Measurements from ENCODE around the gene NAALADL1. TPM values are rescaled to one million over a fixed set of nuclear protein-coding genes. Genes with fewer than 3 reads are reported as not detected.

Gene NAALADL1
- total RNA-seq, 1 donor from 2014 or later, result 8.4 TPM

DNA sequence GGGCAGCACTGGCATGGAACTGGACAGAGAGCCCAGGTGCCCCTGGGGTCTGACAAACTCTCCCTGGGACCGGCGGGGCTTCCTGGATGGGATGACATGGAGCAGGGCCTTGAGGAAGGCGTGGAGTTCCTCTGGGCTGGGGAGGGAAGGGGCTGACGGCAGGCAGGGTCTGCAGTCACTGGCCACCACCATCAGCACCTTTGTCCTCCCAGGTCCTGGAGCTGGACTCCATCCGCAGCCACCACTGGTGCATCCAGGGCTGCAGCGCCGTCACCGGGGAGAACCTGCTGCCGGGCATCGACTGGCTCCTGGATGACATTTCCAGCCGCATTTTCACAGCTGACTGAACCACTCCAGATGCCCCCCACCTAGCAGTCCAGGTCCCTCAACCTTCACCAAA, 36.8 kb downstream of the NAALADL1 start:
- Histone ChIP-seq H3K4me1 (ENCODE audit: control insufficient read depth in 3 of 3, insufficient read depth in 3 of 3, low read length in 3 of 3) (peaks cover 0 to 3% (median 0%) of the 10 kb centered on the region in 3 donors), H3K36me3 (ENCODE audit: control insufficient read depth in 3 of 3, insufficient read depth in 3 of 3, low read length in 3 of 3) (peaks cover 28 to 35% (median 31%) of the 10 kb centered on the region in 3 donors), H3K27ac (ENCODE audit: low read depth, low read length) (no peak overlapping the region), H3K4me3 (ENCODE audit: low read length in 3 of 3) (no peak overlapping the region), H3K27me3 (ENCODE audit: control insufficient read depth in 3 of 3, insufficient read depth in 3 of 3, low read length in 3 of 3) (no peaks in the 10 kb centered on the region), H3K9ac (ENCODE audit: low read depth in 1 of 3, low read length in 3 of 3) (no peak overlapping the region), H3K9me3 (ENCODE audit: control insufficient read depth in 3 of 3, low read length in 3 of 3) (no peaks in the 10 kb centered on the region)

DNA sequence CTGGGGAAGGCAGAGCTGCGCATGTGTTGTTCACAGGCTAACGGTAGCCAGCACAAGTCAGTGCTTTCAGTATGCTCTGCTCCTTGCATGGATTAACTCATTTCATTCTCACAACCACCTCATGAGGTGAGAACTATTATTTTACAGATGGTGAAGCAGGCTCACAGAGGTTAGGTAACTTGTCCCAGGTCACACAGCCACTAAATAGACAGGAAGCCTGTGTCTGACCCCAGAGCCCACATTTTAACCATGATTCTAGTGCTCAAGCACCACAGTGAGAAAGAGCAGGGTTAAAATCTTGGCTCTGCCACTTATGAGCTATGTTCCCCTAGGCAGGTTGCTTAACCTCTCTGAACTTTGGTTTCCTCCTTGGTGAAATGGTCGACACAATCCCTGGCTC, 37.4 kb downstream of the NAALADL1 start:
- H3K36me3 ChIP-seq (ENCODE audit: control insufficient read depth in 3 of 3, insufficient read depth in 3 of 3, low read length in 3 of 3), result peaks cover 28 to 35% (median 33%) of the 10 kb centered on the region in 3 donors
- no peaks in the 10 kb centered on the region for H3K9me3 ChIP-seq (ENCODE audit: control insufficient read depth in 3 of 3, low read length in 3 of 3)
- peaks cover 0 to 7% (median 0%) of the 10 kb centered on the region in 3 donors for H3K4me1 ChIP-seq (ENCODE audit: control insufficient read depth in 3 of 3, insufficient read depth in 3 of 3, low read length in 3 of 3)
- H3K9ac ChIP-seq (ENCODE audit: low read depth in 1 of 3, low read length in 3 of 3), result no peak overlapping the region
- H3K27me3 ChIP-seq (ENCODE audit: control insufficient read depth in 3 of 3, insufficient read depth in 3 of 3, low read length in 3 of 3), result no peaks in the 10 kb centered on the region
- H3K27ac ChIP-seq (ENCODE audit: low read depth, low read length), result no peak overlapping the region
- no peak overlapping the region for H3K4me3 ChIP-seq (ENCODE audit: low read length in 3 of 3)

DNA sequence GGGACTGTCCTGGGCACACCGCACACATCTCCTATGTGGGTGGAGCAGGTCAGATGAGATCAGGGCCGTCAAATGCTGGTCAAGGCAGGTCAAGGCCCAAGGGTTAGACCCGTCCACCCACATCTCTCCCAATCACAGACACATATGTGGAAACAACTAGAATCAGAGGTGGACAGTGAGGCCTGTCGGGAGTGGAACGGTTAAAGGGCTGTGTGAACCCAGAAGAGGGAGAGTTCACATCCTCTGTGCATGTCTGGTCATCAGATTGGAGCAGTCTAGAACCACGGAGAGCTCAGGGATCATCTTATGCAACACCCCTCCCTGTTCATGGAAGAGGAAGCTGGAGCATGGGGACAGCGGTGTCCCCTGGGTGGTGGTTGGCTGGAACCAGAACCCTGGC, 38.5 kb downstream of the NAALADL1 start:
- Histone ChIP-seq H3K36me3 (ENCODE audit: control insufficient read depth in 3 of 3, insufficient read depth in 3 of 3, low read length in 3 of 3) (peaks cover 28 to 35% (median 33%) of the 10 kb centered on the region in 3 donors), H3K4me1 (ENCODE audit: control insufficient read depth in 3 of 3, insufficient read depth in 3 of 3, low read length in 3 of 3) (peaks cover 2 to 12% (median 6%) of the 10 kb centered on the region in 3 donors), H3K9me3 (ENCODE audit: control insufficient read depth in 3 of 3, low read length in 3 of 3) (no peaks in the 10 kb centered on the region)

DNA sequence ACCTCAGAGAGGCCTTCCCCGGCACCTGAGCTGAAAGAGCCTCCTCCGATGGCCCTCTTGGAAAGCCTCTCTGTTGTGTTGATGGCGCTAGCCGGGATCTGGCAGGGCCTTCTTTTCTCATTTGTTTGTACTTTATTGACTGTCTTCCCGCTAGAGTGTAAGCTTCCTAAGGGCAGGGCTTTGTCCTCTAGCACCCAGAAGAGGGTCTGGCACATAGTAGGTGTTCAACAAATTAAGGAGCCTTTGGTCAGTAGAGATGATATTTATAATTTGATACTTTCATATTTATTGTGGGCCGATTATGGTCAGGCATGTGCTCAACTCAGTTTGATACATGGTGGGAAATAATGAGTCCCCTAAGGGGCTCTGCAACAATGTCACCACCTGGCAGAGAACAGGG, 40.4 kb downstream of the NAALADL1 start:
- Histone ChIP-seq H3K4me1 (ENCODE audit: control insufficient read depth in 3 of 3, insufficient read depth in 3 of 3, low read length in 3 of 3) (peaks cover 11 to 24% (median 13%) of the 10 kb centered on the region in 3 donors), H3K9ac (ENCODE audit: low read depth in 1 of 3, low read length in 3 of 3) (no peak overlapping the region), H3K27me3 (ENCODE audit: control insufficient read depth in 3 of 3, insufficient read depth in 3 of 3, low read length in 3 of 3) (no peaks in the 10 kb centered on the region), H3K36me3 (ENCODE audit: control insufficient read depth in 3 of 3, insufficient read depth in 3 of 3, low read length in 3 of 3) (peaks cover 28 to 35% (median 32%) of the 10 kb centered on the region in 3 donors), H3K9me3 (ENCODE audit: control insufficient read depth in 3 of 3, low read length in 3 of 3) (no peaks in the 10 kb centered on the region), H3K27ac (ENCODE audit: low read depth, low read length) (no peak overlapping the region), H3K4me3 (ENCODE audit: low read length in 3 of 3) (no peak overlapping the region)

More for the DNA sequence above, 38.5 kb downstream of the NAALADL1 start:
- no peak overlapping the region for H3K27ac ChIP-seq (ENCODE audit: low read depth, low read length)
- no peak overlapping the region for H3K9ac ChIP-seq (ENCODE audit: low read depth in 1 of 3, low read length in 3 of 3)
- no peaks in the 10 kb centered on the region for H3K27me3 ChIP-seq (ENCODE audit: control insufficient read depth in 3 of 3, insufficient read depth in 3 of 3, low read length in 3 of 3)
- H3K4me3 ChIP-seq (ENCODE audit: low read length in 3 of 3), result no peak overlapping the region

DNA sequence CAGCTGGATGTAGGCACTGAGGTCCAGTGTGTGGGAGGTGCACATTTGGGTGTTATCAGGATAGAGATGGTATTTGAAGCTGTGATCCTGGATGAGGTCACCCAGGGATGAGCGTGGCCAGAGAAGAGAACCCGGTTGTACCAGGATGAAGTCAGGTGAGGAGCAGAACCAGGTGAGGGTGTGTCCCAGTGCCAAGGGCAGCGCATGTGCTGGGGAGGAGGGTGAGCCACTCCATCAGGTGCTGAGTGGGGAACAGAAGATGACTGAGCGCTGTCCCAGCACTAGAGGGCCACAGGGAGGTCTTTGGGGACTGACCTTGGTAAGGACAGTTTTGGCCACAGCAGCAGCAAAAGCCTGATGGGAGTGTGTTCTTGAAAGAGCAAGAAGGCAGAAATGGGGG, 41.6 kb downstream of the NAALADL1 start:
- H3K9me3 ChIP-seq (ENCODE audit: control insufficient read depth in 3 of 3, low read length in 3 of 3), result no peaks in the 10 kb centered on the region
- H3K36me3 ChIP-seq (ENCODE audit: control insufficient read depth in 3 of 3, insufficient read depth in 3 of 3, low read length in 3 of 3), result peaks cover 23 to 29% (median 26%) of the 10 kb centered on the region in 3 donors
- H3K27ac ChIP-seq (ENCODE audit: low read depth, low read length), result no peak overlapping the region
- H3K27me3 ChIP-seq (ENCODE audit: control insufficient read depth in 3 of 3, insufficient read depth in 3 of 3, low read length in 3 of 3), result no peaks in the 10 kb centered on the region
- H3K4me3 ChIP-seq (ENCODE audit: low read length in 3 of 3), result no peak overlapping the region
- H3K9ac ChIP-seq (ENCODE audit: low read depth in 1 of 3, low read length in 3 of 3), result peak overlapping the region; percentile 1 to 53 (median 16)
- peaks cover 13 to 26% (median 13%) of the 10 kb centered on the region in 3 donors for H3K4me1 ChIP-seq (ENCODE audit: control insufficient read depth in 3 of 3, insufficient read depth in 3 of 3, low read length in 3 of 3)

DNA sequence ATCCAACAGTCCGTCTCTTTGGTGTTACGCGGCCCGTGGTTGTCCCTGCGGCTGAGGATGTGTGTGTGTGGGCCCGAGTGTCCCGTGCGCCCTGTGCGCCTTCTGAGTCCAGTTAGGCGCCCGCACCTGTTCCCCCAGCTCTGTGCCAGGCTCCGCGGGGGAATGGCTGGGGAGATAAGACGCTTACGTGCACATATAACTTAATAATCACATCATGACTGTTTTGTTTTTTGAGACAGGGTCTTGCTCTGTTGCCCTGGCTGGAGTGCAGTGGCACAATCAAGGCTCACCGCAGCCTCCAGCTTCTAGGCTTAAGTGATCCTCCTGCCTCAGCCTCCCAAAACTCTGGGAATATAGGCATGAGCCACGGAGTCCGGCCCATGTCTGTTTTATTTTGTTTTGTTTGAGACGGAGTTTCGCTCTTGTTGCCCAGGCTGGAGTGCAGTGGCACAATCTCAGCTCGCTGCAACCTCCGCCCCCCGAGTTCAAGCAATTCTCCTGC, 43.6 kb downstream of the NAALADL1 start:
- H3K27ac ChIP-seq (ENCODE audit: low read depth, low read length), result peak overlapping the region; percentile 98
- H3K9ac ChIP-seq (ENCODE audit: low read depth in 1 of 3, low read length in 3 of 3), result peak overlapping the region; percentile 88 to 96 (median 94)
- no peaks in the 10 kb centered on the region for H3K27me3 ChIP-seq (ENCODE audit: control insufficient read depth in 3 of 3, insufficient read depth in 3 of 3, low read length in 3 of 3)
- peaks cover 10 to 15% (median 12%) of the 10 kb centered on the region in 3 donors for H3K36me3 ChIP-seq (ENCODE audit: control insufficient read depth in 3 of 3, insufficient read depth in 3 of 3, low read length in 3 of 3)
- no peaks in the 10 kb centered on the region for H3K9me3 ChIP-seq (ENCODE audit: control insufficient read depth in 3 of 3, low read length in 3 of 3)
- peak overlapping the region; percentile 87 to 92 (median 92) for H3K4me3 ChIP-seq (ENCODE audit: low read length in 3 of 3)
- H3K4me1 ChIP-seq (ENCODE audit: control insufficient read depth in 3 of 3, insufficient read depth in 3 of 3, low read length in 3 of 3), result peaks cover 13 to 26% (median 13%) of the 10 kb centered on the region in 3 donors

DNA sequence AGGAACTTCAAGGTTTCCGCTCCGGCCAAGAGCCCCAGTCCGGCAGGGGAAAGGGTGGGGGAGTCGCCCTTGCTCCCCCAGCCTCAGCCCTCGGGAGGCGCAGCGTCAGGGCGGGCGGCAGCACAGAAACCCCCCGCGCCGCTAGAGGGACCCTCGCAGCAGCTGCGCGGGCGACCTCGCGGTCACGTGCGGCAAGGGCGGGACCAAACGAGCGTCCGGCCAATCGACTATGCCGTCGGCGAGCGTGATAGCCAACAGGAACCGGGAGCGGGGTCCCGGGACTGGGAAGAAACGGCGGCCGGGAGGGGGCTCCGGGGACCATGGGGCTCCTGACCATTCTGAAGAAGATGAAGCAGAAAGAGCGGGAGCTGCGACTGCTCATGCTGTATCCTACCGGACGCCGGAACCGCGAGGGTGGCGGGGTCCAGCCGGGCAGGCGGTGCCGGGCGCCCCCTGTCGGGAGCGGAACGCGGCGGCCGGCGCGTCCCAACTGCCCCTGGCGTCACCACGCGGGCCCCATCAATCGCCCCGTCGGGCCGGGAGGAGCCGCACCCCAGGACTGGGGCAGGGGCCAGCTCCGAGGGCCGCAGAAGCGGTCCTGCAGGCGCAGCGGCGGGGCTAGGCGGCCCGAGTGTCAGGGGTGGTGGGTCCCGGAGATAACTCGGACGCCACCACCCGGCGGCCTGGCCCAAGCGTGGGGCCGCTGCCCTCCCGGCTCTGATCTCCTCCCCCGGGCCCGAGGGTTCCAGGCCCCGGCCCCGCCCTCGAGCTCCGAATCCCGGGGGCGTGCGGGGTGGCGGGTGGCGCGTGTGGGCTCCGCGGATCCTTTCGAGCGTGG, 44.2 kb downstream of the NAALADL1 start, which contains the start of gene ARL2:
ARL2 (plus strand) TSS at position 273 of the 838 bp plus-strand sequence; CDS start at position 321, 48 bp downstream.
- Histone ChIP-seq H3K9ac (ENCODE audit: low read depth in 1 of 3, low read length in 3 of 3) (peak within 1 kb of the TSS; percentile 88 to 96 (median 94)), H3K9me3 (ENCODE audit: control insufficient read depth in 3 of 3, low read length in 3 of 3) (no peaks in the 10 kb centered on the region), H3K27ac (ENCODE audit: low read depth, low read length) (peak within 1 kb of the TSS; percentile 98), H3K4me3 (ENCODE audit: low read length in 3 of 3) (peak within 1 kb of the TSS; percentile 87 to 92 (median 92)), H3K4me1 (ENCODE audit: control insufficient read depth in 3 of 3, insufficient read depth in 3 of 3, low read length in 3 of 3) (peaks cover 13 to 26% (median 13%) of the 10 kb centered on the region in 3 donors), H3K27me3 (ENCODE audit: control insufficient read depth in 3 of 3, insufficient read depth in 3 of 3, low read length in 3 of 3) (no peaks in the 10 kb centered on the region), H3K36me3 (ENCODE audit: control insufficient read depth in 3 of 3, insufficient read depth in 3 of 3, low read length in 3 of 3) (peaks cover 7 to 13% (median 11%) of the 10 kb centered on the region in 3 donors)

DNA sequence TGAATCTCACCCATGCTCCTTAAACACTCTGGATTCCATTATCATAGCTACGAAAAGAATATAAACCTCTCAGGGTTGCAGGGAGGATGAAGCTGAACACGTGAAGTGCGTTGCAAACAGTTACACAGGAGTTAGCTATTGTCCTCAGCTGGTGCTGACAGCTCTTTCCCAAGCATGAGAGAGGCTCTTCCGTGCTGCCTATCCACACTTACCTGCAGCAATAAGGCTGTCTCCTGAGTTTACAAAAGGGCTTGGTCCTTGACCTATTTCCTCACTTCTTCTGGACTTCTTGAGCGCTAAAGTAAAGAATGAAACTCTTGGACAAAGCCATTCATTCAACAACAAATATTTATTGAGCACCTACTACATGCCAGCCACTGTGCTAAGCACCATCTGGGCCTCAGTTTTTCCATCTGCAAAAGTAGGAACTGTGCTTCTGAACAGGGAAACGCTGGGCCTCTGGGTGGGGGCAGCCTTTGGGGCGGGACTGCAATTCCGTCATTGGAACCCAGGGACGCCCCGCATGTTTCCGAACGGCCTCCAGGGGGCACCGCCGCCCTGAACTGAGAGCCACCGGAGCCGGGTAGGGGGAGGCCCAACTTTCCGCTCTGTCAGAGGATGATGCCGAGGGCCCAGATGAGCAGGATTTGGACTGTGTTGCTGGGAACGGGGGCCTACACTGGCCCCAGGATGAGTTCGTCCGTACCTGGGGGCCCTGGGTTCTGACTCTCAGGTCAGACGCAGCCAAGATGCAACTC, 45.0 kb downstream of the NAALADL1 start:
- H3K9me3 ChIP-seq (ENCODE audit: control insufficient read depth in 3 of 3, low read length in 3 of 3), result no peaks in the 10 kb centered on the region
- peaks cover 1 to 6% (median 5%) of the 10 kb centered on the region in 3 donors for H3K36me3 ChIP-seq (ENCODE audit: control insufficient read depth in 3 of 3, insufficient read depth in 3 of 3, low read length in 3 of 3)
- peak overlapping the region; percentile 98 for H3K27ac ChIP-seq (ENCODE audit: low read depth, low read length)
- H3K4me1 ChIP-seq (ENCODE audit: control insufficient read depth in 3 of 3, insufficient read depth in 3 of 3, low read length in 3 of 3), result peaks cover 13 to 26% (median 13%) of the 10 kb centered on the region in 3 donors
- peak overlapping the region; percentile 88 to 96 (median 94) for H3K9ac ChIP-seq (ENCODE audit: low read depth in 1 of 3, low read length in 3 of 3)
- peak overlapping the region; percentile 87 to 92 (median 92) for H3K4me3 ChIP-seq (ENCODE audit: low read length in 3 of 3)
- no peaks in the 10 kb centered on the region for H3K27me3 ChIP-seq (ENCODE audit: control insufficient read depth in 3 of 3, insufficient read depth in 3 of 3, low read length in 3 of 3)

DNA sequence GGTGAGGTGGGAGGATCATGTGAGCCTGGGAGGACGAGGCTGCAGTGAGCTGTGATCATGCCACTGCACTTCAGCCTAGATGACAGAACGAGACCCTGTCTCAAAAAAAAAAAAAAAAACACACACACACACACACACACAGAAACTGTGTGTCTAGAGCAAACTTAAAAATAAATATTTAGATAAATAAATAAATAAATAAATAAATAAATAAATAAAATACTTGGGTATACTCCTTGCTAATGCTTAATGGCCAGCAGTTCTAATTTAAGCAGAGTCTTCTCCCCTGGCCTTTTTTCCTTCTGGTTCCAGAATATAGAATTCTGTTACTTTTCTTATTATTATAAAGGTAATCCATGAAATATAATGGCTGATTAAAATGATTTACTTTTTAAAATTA, 49.5 kb downstream of the NAALADL1 start:
- H3K4me3 ChIP-seq (ENCODE audit: low read length in 3 of 3), result no peak overlapping the region
- no peaks in the 10 kb centered on the region for H3K36me3 ChIP-seq (ENCODE audit: control insufficient read depth in 3 of 3, insufficient read depth in 3 of 3, low read length in 3 of 3)
- no peaks in the 10 kb centered on the region for H3K27me3 ChIP-seq (ENCODE audit: control insufficient read depth in 3 of 3, insufficient read depth in 3 of 3, low read length in 3 of 3)
- H3K9me3 ChIP-seq (ENCODE audit: control insufficient read depth in 3 of 3, low read length in 3 of 3), result no peaks in the 10 kb centered on the region
- H3K27ac ChIP-seq (ENCODE audit: low read depth, low read length), result no peak overlapping the region
- peaks cover 4 to 10% (median 7%) of the 10 kb centered on the region in 3 donors for H3K4me1 ChIP-seq (ENCODE audit: control insufficient read depth in 3 of 3, insufficient read depth in 3 of 3, low read length in 3 of 3)
- H3K9ac ChIP-seq (ENCODE audit: low read depth in 1 of 3, low read length in 3 of 3), result no peak overlapping the region
